ENCODE results near the gene EHMT2. TPM values are rescaled to one million over a fixed set of nuclear protein-coding genes. Genes with fewer than 3 reads are reported as not detected.
A peak's percentile ranks its signal among the peaks of the same experiment; 100 is the strongest.
"Not testable (repeated sequence)": the region's sequence is repeated elsewhere in the genome, so short reads cannot be mapped to it uniquely, and the experiment has no call there.

The EHMT2 gene
- polyA plus RNA-seq, 2 of the 4 experiments (the other 2 are of a cell fraction): 15.4 to 32.3 TPM

- ATAC-seq (peak; percentile 39 to 67; a peak in 4 of 6 replicates), DNase-seq (ENCODE audit: low read depth in 1 of 2, low spot score in 1 of 2) (peak in 1 of 2 experiments; percentile 35)
- CTCF ChIA-PET: interaction anchor here (0.6 to 1.2 kb wide), 3 partner anchors 43 to 344 kb away, joined by 3 to 7 read pairs (median 3); no protein-coding TSS in a partner anchor
Observed at GRCh38 chr6:31908791-31909190, 11.3 kb upstream of the EHMT2 start.

DNA sequence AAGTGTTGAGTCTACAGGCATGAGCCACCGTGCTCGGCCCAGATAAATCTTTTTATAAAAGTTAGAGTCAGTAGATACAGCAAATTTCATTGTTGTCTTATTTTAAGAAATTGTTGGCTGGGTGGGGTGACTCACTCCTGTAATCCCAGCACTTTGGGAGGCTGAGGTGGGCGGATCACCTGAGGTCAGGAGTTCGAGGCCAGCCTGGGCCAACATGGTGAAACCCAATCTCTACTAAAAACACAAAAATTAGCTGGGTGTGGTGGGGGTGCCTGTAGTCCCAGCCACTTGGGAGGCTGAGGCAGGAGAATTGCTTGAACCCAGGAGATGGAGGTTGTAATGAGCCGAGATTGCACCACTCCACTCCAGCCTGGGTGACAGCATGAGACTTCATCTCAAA is 10.8 kb upstream of the EHMT2 start:
- 94% methylated on average over 3 of the region's 5 CpGs for WGBS (ENCODE audit: missing lambda C conversion rate)
- H3K27ac ChIP-seq; ATAC-seq; H3K4me3 ChIP-seq; POLR2A ChIA-PET; H3K9me3 ChIP-seq; DNase-seq (ENCODE audit: low read depth in 1 of 2, low spot score in 1 of 2); FAIRE-seq: not testable (repeated sequence)
- peak overlapping the region; percentile 29; the same call in 1 of the 3 replicates for H3K4me2 ChIP-seq
- CTCF ChIA-PET: interaction anchor here (0.8 to 1.1 kb wide), 2 partner anchors 19 to 246 kb away, joined by 3 read pairs; no protein-coding TSS in a partner anchor
- H3K4me1 ChIP-seq: peaks cover 27% of the 10 kb centered on the region

More at GRCh38 chr6:31908791-31909190, 11.3 kb upstream of the EHMT2 start:
- no peaks in the 10 kb centered on the region for H3K9me3 ChIP-seq
- WGBS (ENCODE audit: missing lambda C conversion rate): 12% methylated on average over 4 of the region's 4 CpGs
- TF ChIP-seq, protein P1, sequence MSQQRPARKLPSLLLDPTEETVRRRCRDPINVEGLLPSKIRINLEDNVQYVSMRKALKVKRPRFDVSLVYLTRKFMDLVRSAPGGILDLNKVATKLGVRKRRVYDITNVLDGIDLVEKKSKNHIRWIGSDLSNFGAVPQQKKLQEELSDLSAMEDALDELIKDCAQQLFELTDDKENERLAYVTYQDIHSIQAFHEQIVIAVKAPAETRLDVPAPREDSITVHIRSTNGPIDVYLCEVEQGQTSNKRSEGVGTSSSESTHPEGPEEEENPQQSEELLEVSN (IDR thresholded peaks at IDR 0.05; ENCODE audit: borderline replicate concordance, low read depth): no peak
- no peak for TF ChIP-seq ATOH8 (CRISPR knock-in tag; IDR thresholded peaks at IDR 0.05; ENCODE audit: low read depth)
- TF ChIP-seq HOXA7 (CRISPR knock-in tag; IDR thresholded peaks at IDR 0.05): no peak
- no peak for TF ChIP-seq HMGXB4 (CRISPR knock-in tag; IDR thresholded peaks at IDR 0.05; ENCODE audit: borderline replicate concordance)
- TF ChIP-seq ELK1 (IDR thresholded peaks at IDR 0.05; ENCODE audit: low read depth, low read length): no peak
- TF ChIP-seq EP300 (IDR thresholded peaks at IDR 0.05): no peak
- TF ChIP-seq HDAC2 (IDR thresholded peaks at IDR 0.05): no peak
- no peak for TF ChIP-seq MAX (IDR thresholded peaks at IDR 0.05)
- no peak for TF ChIP-seq SREBF2 (IDR thresholded peaks at IDR 0.05)
- TF ChIP-seq NR3C1 (IDR thresholded peaks at IDR 0.05): no peak
- no peak for TF ChIP-seq PHF8 (IDR thresholded peaks at IDR 0.05; ENCODE audit: borderline replicate concordance, low read depth)
- no peak for TF ChIP-seq FOSL2 (IDR thresholded peaks at IDR 0.05)
- no peak for TF ChIP-seq FOSL2 (CRISPR knock-in tag; IDR thresholded peaks at IDR 0.05)
- no peak for TF ChIP-seq USF2 (IDR thresholded peaks at IDR 0.05)
- TF ChIP-seq BHLHE40 (IDR thresholded peaks at IDR 0.05; ENCODE audit: low read depth, low read length): no peak
- no peak for TF ChIP-seq TFCP2L1 (CRISPR knock-in tag; IDR thresholded peaks at IDR 0.05)
- TF ChIP-seq MAFK (IDR thresholded peaks at IDR 0.05; ENCODE audit: partially characterized antibody): no peak
- TF ChIP-seq KDM5A (IDR thresholded peaks at IDR 0.05): no peak
- H3K4me1 ChIP-seq: peaks cover 27% of the 10 kb centered on the region
- H3K4me3 ChIP-seq: no peak overlapping the region
- no peak overlapping the region for H3K27ac ChIP-seq
- POLR2A ChIA-PET: no interaction called here
- peak overlapping the region; percentile 29; the same call in 1 of the 3 replicates for H3K4me2 ChIP-seq
- FAIRE-seq: no peak

Data from A549 (cell line).